Measurements from ENCODE around the gene ODF4.

GRCh38 chr17:8300226-8300625 lies 39.4 kb upstream of the ODF4 start:
- TF ChIP-seq POLR2A (IDR thresholded peaks at IDR 0.05; ENCODE audit: low read length) (no peak), GATA1 (IDR thresholded peaks at IDR 0.05; ENCODE audit: low read depth, low read length) (no peak)
